ENCODE results near the gene ARHGEF25.

- TF ChIP-seq POLR2A (IDR thresholded peaks at IDR 0.05) (no peak), CTCF (IDR thresholded peaks at IDR 0.05) (no peak), EP300 (IDR thresholded peaks at IDR 0.05) (no peak)
Measured at GRCh38 chr12:57614948-57615500, 3.8 kb downstream of the ARHGEF25 start.
